NCI-H1092 (cell line): Measurements from ENCODE around the gene NISCH.
A peak's percentile ranks its signal among the peaks of the same experiment; 100 is the strongest.

ENCODE experiments used
- DNase-seq: peaks from one replicate; lab custom pipeline; 2025; lab: John Stamatoyannopoulos, UW

Gene NISCH

DNA sequence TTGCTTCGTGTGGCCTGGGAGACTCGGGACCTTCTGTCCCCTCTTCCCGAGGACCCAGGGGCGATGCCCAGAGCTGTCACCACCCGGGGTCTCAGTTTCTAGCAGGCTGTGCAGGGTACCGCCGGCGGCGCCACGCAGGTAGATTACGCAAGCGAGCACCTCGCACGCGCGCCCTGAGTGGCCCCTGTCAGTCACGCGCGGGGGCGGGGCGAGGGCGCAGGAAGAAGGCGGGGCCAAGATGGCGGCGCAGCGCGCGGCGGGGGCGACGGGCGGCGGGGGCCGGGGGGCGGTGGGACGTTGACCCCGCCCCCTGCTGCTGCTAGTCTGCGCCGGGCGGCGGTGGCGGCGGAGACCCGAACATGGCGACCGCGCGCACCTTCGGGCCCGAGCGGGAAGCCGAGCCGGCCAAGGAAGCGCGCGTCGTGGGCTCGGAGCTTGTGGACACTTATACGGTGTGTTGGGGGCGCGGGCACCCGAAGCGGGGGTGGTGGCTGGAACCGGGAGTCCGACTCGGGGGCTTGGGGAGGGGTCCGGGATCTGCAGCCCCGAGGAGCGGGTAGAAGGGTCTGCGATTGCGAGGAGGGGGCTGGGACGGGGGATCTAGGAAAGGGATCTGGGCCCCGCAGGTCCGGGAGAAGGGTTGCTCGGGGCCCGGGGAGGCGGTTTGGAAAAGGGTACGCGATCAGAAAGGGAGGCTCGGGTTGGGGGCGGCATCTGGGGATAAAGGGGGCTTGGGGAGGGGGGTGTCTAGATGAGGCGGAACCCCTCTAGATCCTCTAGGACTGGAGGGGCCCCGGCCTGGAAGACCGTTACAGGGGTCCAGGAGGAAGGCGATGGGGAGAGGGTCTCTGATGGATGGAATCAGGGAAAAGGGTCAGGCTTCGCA, at the start of gene NISCH:
Gene NISCH (plus strand): TSS at position 322 of the 886 bp plus-strand sequence. CDS start 38 bp downstream, at position 360.
- DNase-seq: peak; percentile 75

DNA sequence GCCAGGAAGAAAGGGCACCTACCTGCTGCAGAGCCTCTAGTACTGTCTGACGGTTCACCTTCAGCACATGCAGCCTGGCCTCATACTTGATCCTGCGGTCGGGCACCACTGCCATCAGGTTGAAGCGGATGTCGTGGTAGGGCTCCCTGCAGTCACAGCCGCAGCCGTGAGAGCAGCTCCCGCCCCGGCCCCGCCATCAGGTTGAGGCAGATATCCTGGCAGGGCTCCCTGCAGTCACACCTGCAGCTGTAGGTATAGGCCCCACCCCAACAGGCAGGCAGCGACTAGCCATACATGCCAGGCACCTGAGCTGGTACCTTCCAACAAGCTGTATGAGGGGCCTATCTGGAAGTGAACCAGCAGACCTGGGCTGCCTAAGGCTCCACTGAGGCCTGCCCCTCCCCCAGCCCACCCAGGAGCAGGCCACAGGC, 49.2 kb upstream of the NISCH start:
- no peak for DNase-seq

DNA sequence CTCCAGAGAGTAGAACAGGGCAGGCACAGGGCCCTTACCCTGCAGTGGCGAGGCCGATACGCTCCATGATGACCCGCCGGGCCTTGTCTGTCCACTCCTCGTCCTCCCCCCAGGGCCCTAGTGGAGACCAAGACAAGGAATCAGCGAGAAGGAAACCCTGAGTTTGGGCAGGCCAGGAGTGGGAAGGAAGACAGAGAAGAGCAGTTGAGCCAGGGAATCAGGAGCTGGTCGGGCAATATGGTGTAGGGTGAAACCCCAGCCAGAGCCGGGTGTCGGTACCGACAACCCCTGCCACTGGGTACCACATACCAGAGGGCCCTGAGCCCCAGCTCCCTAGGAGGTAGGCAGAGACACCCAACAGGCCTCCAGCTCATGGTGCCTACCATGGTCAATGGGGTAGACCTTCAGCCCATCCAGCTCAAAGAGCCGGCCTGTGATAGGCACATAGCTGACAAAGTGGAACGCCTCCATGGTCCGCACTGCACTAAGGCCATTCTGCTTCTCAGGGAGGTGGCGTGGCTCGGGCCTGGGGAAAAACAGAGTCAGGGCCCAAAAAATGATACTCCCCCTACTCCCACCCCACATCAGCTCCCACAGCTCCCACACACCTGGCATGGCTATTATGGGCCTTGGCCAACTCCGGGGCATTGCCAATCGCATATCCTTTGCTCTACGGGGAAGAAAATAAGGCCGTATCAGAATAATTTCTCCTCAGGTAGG, 48.5 kb upstream of the NISCH start:
- no peak for DNase-seq

DNA sequence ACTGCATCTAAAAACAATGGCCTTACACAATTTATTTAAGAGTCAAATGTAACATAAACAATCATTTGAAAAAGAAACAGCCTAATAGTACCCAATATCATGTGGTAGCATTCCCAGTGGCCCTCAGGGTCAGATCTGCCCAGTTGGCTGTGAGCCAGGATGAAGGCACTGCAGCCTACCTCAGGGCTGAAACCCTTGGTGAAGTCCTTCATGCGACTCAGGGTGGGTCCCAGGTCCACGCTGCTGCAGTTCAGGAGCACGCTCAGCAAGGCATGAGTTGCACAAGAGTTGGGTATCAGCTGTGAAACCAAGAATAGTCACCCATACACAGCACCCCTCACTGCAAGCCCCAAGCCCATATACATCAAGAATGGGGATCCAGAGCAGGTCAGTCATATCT, 47.6 kb upstream of the NISCH start:
- no peak for DNase-seq

DNA sequence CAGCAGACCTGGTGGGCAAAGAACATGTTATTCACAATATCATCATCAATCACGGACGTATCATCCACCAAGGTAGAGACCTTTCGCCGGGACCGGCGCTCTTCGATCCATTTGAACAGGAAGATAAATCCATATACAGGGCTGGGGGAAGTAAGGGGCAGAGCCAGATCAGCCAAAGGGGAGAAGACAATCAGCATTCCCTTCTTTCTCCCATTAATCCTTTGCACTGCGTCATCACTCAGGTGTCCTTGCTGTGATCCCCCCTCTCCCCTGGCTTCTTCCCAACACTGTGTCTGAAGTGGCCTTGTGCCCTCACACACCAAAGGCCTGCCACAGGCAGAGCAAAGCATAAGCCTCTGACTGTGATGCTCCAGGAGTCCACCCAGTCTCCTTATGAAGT, 46.9 kb upstream of the NISCH start:
- DNase-seq: no peak

DNA sequence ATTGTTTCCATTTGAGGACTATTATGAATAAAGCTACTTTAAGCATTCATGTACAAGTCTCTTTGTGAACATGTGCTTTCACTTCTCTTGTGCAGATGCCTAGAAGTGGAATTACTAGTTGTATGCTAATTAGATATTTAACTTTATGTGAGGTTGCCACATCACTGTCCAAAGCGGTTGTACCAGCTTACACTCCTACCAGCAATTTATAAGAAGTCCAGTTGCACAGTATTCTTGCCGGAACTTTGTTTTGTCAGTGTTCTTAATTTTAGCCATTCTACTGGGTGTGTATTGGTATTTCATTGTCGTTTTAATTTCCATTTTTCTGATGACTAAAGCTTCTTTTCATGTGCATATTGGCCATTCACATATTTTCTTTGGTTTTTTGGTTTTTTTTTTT, 39.6 kb upstream of the NISCH start:
- no peak for DNase-seq

DNA sequence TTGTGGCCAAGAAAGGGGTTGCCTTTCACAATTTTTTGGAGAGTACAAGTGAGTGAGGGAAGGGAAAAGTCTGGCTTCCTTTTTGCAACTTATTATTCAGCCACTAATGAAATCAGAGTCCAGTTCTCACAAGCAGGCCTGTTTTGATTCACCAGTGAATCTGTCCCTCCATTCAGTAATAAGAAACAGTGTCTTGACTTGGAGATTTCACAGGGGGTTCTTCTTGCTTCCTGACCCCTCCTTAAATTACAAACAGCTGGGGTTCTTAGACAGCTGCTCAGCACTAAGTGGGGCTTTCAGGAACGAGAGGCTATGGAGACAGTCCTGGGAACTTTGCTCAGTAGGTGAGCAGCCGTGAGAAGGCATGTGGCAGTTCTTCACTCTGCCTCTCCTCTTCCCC, 35.0 kb upstream of the NISCH start:
- no peak for DNase-seq

DNA sequence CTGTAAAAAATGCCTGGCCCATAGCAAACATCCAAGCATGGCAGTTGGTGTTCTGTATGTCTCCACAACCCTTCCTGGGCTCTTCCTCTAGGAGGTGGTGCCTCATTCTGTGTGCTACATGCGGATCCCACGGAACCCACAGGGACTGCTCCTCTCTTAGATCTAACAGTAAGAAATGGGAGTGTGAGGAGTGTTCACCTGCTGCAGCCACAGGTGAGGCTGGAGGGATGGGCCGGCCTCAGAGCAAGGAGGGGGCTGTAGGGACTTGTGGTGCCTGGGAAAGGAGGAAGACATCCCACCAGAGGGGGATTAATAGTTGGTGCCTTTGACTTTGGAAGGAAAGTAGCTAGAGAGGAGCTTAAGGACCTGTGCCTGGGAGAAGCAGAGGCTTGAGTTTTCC, 32.7 kb upstream of the NISCH start:
- no peak for DNase-seq

DNA sequence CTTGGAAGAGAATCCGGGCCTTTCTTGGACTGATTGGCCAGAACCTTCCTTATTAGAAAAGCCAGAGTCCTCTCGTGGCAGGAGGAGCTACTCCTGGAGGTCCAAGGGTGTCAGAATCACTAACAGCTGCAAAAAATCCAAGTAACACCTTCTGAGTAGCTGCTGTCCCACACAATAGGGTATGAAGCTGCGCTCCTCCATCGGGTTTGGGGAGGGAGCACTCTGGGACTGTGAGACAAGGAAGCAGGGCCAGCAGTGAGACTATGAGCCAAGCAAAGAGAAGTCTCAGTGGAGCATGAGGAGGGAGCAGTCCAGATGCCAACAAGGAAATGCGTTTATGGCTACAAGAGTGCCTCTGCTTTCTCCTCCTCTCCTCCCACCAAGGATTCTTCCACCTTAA, 32.2 kb upstream of the NISCH start:
- no peak for DNase-seq

DNA sequence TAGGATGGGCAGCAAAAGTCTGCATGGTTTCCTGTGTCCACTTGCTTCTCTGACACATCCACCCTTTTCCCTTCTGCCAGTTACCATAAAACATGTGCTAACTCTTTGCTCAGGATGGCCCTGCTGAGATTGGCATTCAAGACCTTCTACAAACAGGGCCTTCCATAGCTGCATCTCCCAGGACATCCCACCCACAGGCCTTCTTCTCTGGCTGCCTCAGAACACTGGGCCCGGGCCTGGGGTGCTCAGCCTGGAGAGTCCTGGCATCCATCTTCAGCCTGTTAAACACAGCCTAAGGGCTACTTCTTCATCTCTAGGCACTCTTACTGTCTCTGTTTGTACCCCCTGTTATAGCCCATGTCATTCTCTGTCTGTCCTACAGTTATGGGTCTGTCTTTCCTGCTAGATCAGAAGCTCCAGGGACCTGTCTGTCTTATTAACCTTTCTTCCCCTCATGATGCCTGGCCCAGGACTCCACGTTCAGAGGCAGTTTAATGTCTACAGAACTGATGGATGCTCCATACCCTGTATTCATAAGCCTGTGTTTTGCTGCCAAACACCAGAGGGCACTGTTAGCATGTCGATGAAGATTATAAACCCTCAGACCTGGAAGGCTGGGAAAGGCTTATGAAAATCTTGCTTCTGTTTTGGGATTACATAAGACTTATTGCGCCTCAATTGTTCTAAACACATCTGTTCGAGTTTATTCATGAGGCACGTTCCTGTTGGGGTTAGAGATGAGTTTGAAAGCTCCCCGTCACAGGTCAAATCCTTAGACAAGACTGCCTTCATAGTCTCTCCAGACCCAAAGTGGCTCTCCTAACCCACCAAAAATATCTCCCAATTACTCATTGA, 27.0 kb upstream of the NISCH start:
- no peak for DNase-seq

DNA sequence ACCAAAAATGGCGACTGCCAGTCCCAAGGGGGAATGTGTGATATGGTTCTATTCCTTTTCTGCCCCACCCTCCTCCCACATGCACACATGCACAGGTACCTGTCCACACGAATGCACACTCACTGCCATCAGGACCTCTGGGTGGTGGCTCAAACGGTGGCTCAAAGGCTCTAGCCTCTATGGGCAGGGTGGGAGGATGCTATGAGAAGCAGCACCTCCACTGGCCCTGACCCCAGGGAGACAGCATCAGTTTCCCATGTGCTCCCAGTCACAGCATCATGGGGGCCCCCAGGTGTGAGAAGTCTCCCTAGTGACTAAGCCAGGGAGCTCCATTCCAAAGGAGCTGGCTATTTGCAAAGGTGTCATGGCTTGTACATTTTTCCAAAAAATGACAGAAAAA, 26.4 kb upstream of the NISCH start:
- DNase-seq: no peak

DNA sequence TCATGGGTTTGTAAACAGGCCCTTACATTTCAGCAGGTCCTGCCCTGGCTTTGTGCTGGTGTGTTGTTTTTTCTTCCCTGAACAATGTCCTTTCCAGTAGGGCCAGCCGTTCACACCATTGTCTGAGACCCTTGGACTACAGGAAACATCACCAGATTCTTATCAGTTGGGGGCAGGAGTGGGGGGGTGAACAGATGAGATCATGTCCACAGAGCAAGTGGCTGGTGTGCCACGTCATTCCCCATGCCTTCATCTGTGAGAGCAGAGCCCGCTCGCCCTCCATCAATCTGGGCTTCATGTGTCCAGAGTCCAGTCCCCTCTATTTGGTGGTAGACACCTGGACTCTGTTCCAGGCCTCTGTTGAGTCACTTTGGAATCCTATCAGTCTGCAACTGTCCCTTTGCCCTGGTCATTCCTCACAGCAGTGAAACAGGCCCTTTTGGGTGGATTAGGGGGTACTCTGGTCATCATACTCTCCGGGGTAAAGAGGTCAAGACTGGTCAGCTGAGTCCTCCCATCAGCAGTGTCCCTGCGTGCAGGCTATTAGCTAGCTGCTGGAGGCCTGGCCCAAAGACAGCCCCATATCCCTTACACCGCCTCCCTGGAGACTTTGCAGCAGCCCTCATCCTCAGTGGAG, 25.5 kb upstream of the NISCH start:
- DNase-seq: no peak

DNA sequence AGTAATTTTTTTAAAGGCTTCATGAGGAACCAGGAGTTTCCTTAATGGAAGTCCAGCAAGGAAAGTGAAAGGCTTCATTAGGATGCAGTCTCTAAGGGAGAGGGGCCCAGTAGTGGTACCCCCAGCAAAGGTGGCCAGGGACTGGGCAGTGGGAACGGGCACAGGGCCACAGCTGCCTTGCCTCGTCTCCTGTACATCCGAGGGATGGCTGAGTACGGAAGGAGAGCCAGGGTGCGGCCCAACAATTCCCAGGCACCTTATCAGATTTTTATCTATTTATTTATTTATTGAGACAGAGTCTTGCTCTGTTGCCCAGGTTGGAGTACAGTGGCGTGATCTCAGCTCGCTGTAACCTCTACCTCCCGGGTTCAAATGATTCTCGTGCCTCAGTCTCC, 25.0 kb upstream of the NISCH start:
- no peak for DNase-seq

DNA sequence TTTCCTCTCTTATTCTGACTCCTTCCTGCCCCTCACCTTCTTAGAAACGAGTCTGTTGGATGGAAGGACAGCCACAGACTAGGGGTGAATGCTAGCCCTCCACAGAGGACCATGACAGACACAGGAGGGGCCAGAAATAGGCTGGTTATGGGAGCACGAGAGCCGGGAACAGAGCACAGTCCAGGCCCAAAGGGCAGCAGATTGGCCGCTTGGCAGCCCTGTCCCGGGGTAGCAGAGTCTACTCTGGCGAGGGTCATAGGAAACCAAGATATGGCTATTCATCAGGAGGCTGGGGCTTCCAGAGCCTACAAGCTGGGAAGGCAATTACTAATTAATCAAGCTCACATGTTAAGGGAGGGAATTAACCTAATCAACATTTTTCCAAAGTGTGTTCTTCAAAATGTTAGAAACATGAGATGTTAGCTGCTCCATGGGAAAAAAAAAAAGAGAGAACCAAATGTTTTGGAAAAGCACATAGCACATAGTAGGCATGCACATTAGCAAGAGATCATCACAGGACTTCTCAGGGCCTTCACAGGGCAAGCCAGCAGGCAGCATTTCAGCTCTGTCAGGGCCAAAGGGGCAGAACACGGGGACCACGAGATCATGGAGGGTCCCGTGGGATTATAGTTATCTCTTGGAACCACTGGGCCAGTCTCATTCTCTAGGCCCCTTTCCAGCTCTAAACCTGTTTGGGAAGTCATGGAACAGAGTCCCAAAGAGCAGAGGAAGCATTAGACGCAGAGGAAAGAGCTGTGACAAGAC, 23.8 kb upstream of the NISCH start:
- DNase-seq: no peak

DNA sequence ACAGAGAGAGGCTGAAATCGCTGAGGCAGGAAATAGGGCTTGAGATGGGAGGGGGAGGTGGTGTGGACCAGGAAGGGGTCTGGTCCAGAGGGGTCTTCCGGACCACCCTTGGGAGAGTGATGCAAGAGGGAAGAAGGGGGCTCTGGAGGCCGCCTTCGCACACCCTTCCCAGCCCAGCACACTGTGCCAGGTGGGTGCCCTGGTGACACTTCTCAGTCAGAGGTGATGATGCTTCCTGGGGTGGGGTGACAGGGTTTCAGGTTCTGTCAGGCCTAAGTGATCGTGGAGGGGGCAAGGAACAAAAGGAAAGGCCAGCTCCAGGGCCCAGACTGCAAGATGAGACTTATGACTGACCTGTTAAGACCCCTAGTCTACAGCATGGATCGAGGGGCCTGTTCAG, 23.2 kb upstream of the NISCH start:
- DNase-seq: no peak

DNA sequence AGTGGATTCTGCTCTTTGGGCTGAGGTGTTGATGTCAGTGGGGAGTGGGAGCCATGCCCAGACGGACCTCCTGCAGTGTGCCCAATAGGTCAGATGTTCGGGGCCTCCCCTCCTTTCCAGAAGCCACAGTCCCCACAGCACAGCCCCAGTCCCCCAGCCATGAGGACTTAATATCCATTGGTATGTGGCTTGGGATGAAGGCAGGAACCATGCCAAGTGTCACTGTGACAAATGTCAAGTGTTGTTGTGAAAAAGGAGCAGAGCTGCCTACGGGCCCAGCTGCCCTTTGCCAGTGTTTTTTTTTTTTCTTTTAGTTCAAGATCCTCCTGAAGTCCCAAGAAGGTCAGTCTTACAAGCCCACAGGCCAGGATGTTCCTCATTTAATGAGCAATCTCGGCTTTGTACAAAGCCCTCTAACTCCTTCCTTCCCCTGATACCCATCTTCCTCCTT, 22.7 kb upstream of the NISCH start:
- no peak for DNase-seq

DNA sequence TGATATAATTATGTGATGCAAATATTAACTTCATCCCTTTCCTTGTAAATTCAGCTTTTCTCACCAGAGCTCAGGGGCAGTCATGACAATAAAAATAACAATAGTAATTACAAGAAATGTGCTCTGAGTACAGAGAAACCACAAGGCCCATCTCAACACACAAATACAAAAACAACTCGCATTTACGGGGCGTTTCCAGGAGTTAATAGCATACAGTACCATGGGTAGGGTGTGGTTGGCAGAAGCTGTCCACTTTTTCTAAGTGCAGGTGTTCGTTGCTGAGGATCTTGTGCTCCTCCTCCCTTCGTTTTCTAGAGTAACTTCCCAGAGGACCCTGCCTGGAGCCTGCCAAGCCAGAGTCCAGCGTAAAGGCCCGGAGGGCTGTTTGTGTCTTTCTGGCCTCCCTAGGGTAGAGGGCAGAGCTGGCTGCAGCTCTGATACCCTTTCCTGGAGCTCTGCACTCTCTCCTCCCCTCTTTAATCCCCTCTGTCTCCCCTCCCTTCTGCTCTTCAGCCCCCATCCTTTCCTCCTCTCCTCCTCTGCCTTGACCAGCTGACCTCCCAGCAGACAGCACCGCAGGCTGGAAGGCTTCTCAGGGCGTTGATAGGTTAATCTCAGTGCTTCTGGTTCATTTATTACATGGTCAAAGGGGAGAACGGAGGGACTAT, 21.9 kb upstream of the NISCH start:
- DNase-seq: no peak

DNA sequence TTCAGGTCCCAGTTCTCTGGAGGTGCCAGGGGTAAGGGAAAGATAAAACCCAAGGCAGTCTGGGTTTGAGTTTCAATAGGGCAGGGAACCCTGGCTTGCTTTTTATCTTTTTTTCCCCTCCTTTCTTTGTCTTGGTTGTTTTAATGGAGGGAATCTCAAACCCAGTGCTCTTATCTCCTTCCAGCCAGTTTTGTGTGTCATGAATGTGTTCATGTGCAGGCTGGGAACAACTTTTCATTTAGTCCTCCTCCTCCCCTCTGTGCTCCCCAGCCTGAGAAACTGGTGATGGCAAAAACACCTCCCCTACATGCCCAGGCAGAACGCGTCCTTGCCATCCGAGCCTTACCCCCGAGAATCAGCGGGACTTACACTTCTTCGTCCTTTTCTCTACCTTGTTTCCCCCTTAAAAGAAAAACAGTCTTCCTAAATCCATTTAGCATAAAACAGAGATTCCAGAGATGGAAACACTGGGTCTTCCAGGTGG, 21.4 kb upstream of the NISCH start:
- DNase-seq: no peak

DNA sequence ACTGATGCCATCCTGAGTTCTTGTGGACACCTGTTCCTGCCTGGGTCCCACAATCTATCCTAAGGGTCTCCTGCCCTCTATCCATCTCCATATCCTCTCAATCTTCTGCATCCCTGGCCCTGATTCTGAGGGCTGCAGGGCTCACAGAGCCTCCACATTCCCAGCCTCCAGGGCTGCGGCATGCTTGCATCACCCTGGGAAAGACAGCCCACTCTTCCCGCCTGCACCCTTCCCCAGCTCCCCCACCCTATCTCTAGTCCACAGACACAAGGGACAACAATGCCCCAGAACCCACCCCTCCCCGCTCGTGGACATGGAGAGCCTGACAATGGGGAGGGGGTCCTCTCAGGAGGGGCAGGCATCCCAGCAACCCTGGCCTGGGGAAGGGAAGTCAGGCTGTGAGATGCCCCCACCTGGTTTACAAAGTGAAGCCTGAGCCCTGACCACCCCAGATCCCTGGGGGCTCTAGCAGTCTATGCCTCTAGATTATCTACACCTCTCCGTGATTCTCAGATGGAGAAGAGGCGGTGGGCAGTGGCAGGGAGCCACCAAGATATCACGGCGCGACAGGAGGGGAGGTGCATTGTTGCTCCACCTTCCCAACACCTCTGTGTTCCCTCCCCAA, 20.8 kb upstream of the NISCH start:
- DNase-seq: no peak
